HG02571 (cell line): ENCODE results near the gene FCGR3B.
"Not testable (repeated sequence)": the region's sequence is repeated elsewhere in the genome, so short reads cannot be mapped to it uniquely, and the experiment has no call there.

Experiments
- ATAC-seq: cut with Tn5 transposase; IDR thresholded peaks from one replicate; pipeline ENCODE4 v1.9.1; 2021; ENCODE audit warnings: mild to moderate bottlenecking, moderate library complexity; ENCODE audit not compliant: unreplicated experiment

FCGR3B gene

GRCh38 chr1:161639203-161639602 is 8.2 kb upstream of the FCGR3B start:
- not testable (repeated sequence) for ATAC-seq

- not testable (repeated sequence) for ATAC-seq
Measured at GRCh38 chr1:161638251-161638993, 7.4 kb upstream of the FCGR3B start.

GRCh38 chr1:161636976-161637375 is 6.0 kb upstream of the FCGR3B start:
- ATAC-seq = not testable (repeated sequence)

- ATAC-seq = not testable (repeated sequence)
Measured at GRCh38 chr1:161636189-161636782, 5.3 kb upstream of the FCGR3B start.

- ATAC-seq = not testable (repeated sequence)
Measured at GRCh38 chr1:161634993-161635392, 4.0 kb upstream of the FCGR3B start.

GRCh38 chr1:161630128-161630742 is 741 bp downstream of the FCGR3B start:
- not testable (repeated sequence) for ATAC-seq

- not testable (repeated sequence) for ATAC-seq
Measured at GRCh38 chr1:161626445-161627146, 4.4 kb downstream of the FCGR3B start.

GRCh38 chr1:161624605-161625004 is 6.4 kb downstream of the FCGR3B start:
- not testable (repeated sequence) for ATAC-seq

GRCh38 chr1:161623401-161624051 is 7.5 kb downstream of the FCGR3B start:
- not testable (repeated sequence) for ATAC-seq

- peak; percentile 25 for ATAC-seq
Measured at GRCh38 chr1:161622054-161622453, 8.9 kb downstream of the FCGR3B start.

- peak; percentile 45 for ATAC-seq
Measured at GRCh38 chr1:161621181-161622000, 9.6 kb downstream of the FCGR3B start.

- not testable (repeated sequence) for ATAC-seq
Measured at GRCh38 chr1:161620399-161620798, 10.6 kb downstream of the FCGR3B start.

GRCh38 chr1:161618517-161618916 is 12.5 kb downstream of the FCGR3B start:
- not testable (repeated sequence) for ATAC-seq

- ATAC-seq = not testable (repeated sequence)
Measured at GRCh38 chr1:161616417-161616816, 14.6 kb downstream of the FCGR3B start.

- ATAC-seq = not testable (repeated sequence)
Measured at GRCh38 chr1:161613142-161613514, 17.8 kb downstream of the FCGR3B start.

GRCh38 chr1:161612322-161613141 is 18.4 kb downstream of the FCGR3B start:
- ATAC-seq = peak; percentile 81

- ATAC-seq = not testable (repeated sequence)
Measured at GRCh38 chr1:161611866-161612321, 19.1 kb downstream of the FCGR3B start.

GRCh38 chr1:161610198-161610597 is 20.8 kb downstream of the FCGR3B start:
- ATAC-seq = not testable (repeated sequence)
